ENCODE data around the gene C3orf20.

The C3orf20 gene

GRCh38 chr3:14640157-14640562 is 34.8 kb upstream of the C3orf20 start:
- no peak overlapping the region for H2BK120ac ChIP-seq (ENCODE audit: low read depth, low read length)
- H3K23ac ChIP-seq (ENCODE audit: low read depth, low read length, poor library complexity): no peak overlapping the region
- no peak overlapping the region for H2AK5ac ChIP-seq (ENCODE audit: low read depth, low read length)
- no peak overlapping the region for H2BK15ac ChIP-seq (ENCODE audit: low read length)
- peaks cover 0 to 24% (median 0%) of the 10 kb centered on the region in 3 experiments for H3K27me3 ChIP-seq (ENCODE audit: control insufficient read depth in 3 of 3, insufficient read depth in 3 of 3, low read depth in 1 of 3, low read length in 3 of 3)
- no peaks in the 10 kb centered on the region for H3K4me1 ChIP-seq (ENCODE audit: control insufficient read depth in 2 of 2, insufficient read depth in 1 of 2, low read depth in 1 of 2, low read length in 2 of 2)
- no peak overlapping the region for H2BK5ac ChIP-seq (ENCODE audit: low read length)
- peaks cover 0 to 3% of the 10 kb centered on the region in 2 donors for H3K9me3 ChIP-seq (replicated peaks in 1 of 2; ENCODE audit: control insufficient read depth in 2 of 2, insufficient read depth in 1 of 2, low read depth in 1 of 2, low read length in 2 of 2)
- H2AFZ ChIP-seq (ENCODE audit: low read length): no peak overlapping the region
- no peak overlapping the region for H3K27ac ChIP-seq (replicated peaks; ENCODE audit: low read length)
- no peaks in the 10 kb centered on the region for H3K79me1 ChIP-seq (ENCODE audit: low read depth, low read length)
- DNase-seq (ENCODE audit: low spot score): no peak
- H4K8ac ChIP-seq (ENCODE audit: low read depth, low read length): no peak overlapping the region
- no peaks in the 10 kb centered on the region for H3K36me3 ChIP-seq (replicated peaks in 1 of 2; ENCODE audit: control insufficient read depth in 2 of 2, insufficient read depth in 2 of 2, low read length in 2 of 2)
- WGBS, 2 donors (ENCODE audit: extremely low coverage in 2 of 2, insufficient read length in 2 of 2, insufficient replicate concordance in 1 of 2): no CpG with 5 or more reads among the region's 10 CpGs
- H3K18ac ChIP-seq (ENCODE audit: low read length): no peak overlapping the region
- no peak overlapping the region for H3K4me3 ChIP-seq (ENCODE audit: low read length in 2 of 2)
- no peak overlapping the region for H3K4me2 ChIP-seq (ENCODE audit: insufficient read depth, low read length, poor library complexity, severe bottlenecking)
- H3K14ac ChIP-seq (ENCODE audit: low read length): no peak overlapping the region
- H3K4ac ChIP-seq (ENCODE audit: low read length): no peak overlapping the region
- peak overlapping the region; percentile 33 for H2BK12ac ChIP-seq (ENCODE audit: low read length)
- no peak overlapping the region for H4K91ac ChIP-seq (ENCODE audit: low read depth, low read length, poor library complexity)
- peak overlapping the region; percentile 21 for H3K9ac ChIP-seq (ENCODE audit: low read depth, low read length, poor library complexity)

GRCh38 chr3:14640734-14641133 is 34.2 kb upstream of the C3orf20 start:
- no peak overlapping the region for H3K4me3 ChIP-seq (ENCODE audit: low read length in 2 of 2)
- H3K4ac ChIP-seq (ENCODE audit: low read length): no peak overlapping the region
- no peak overlapping the region for H2BK12ac ChIP-seq (ENCODE audit: low read length)
- H4K91ac ChIP-seq (ENCODE audit: low read depth, low read length, poor library complexity): no peak overlapping the region
- H3K14ac ChIP-seq (ENCODE audit: low read length): no peak overlapping the region
- no peak overlapping the region for H3K23ac ChIP-seq (ENCODE audit: low read depth, low read length, poor library complexity)
- no peak overlapping the region for H2AFZ ChIP-seq (ENCODE audit: low read length)
- no peak overlapping the region for H2BK15ac ChIP-seq (ENCODE audit: low read length)
- no peak for DNase-seq (ENCODE audit: low spot score)
- peaks cover 0 to 3% of the 10 kb centered on the region in 2 donors for H3K9me3 ChIP-seq (replicated peaks in 1 of 2; ENCODE audit: control insufficient read depth in 2 of 2, insufficient read depth in 1 of 2, low read depth in 1 of 2, low read length in 2 of 2)
- H3K27me3 ChIP-seq (ENCODE audit: control insufficient read depth in 3 of 3, insufficient read depth in 3 of 3, low read depth in 1 of 3, low read length in 3 of 3): peaks cover 0 to 23% (median 0%) of the 10 kb centered on the region in 3 experiments
- H4K8ac ChIP-seq (ENCODE audit: low read depth, low read length): no peak overlapping the region
- no CpG with 5 or more reads among the region's 2 CpGs for WGBS, 2 donors (ENCODE audit: extremely low coverage in 2 of 2, insufficient read length in 2 of 2, insufficient replicate concordance in 1 of 2)
- no peak overlapping the region for H3K18ac ChIP-seq (ENCODE audit: low read length)
- H2AK5ac ChIP-seq (ENCODE audit: low read depth, low read length): no peak overlapping the region
- no peak overlapping the region for H2BK120ac ChIP-seq (ENCODE audit: low read depth, low read length)
- no peaks in the 10 kb centered on the region for H3K4me1 ChIP-seq (ENCODE audit: control insufficient read depth in 2 of 2, insufficient read depth in 1 of 2, low read depth in 1 of 2, low read length in 2 of 2)
- no peak overlapping the region for H2BK5ac ChIP-seq (ENCODE audit: low read length)
- no peaks in the 10 kb centered on the region for H3K79me1 ChIP-seq (ENCODE audit: low read depth, low read length)
- no peak overlapping the region for H3K27ac ChIP-seq (replicated peaks; ENCODE audit: low read length)
- no peak overlapping the region for H3K9ac ChIP-seq (ENCODE audit: low read depth, low read length, poor library complexity)
- H3K4me2 ChIP-seq (ENCODE audit: insufficient read depth, low read length, poor library complexity, severe bottlenecking): no peak overlapping the region
- no peaks in the 10 kb centered on the region for H3K36me3 ChIP-seq (replicated peaks in 1 of 2; ENCODE audit: control insufficient read depth in 2 of 2, insufficient read depth in 2 of 2, low read length in 2 of 2)

- Histone ChIP-seq H3K4ac (ENCODE audit: low read length) (no peak overlapping the region), H3K36me3 (replicated peaks in 1 of 2; ENCODE audit: control insufficient read depth in 2 of 2, insufficient read depth in 2 of 2, low read length in 2 of 2) (no peaks in the 10 kb centered on the region), H3K14ac (ENCODE audit: low read length) (no peak overlapping the region), H3K4me2 (ENCODE audit: insufficient read depth, low read length, poor library complexity, severe bottlenecking) (no peak overlapping the region), H2BK15ac (ENCODE audit: low read length) (no peak overlapping the region), H3K4me1 (ENCODE audit: control insufficient read depth in 2 of 2, insufficient read depth in 1 of 2, low read depth in 1 of 2, low read length in 2 of 2) (no peaks in the 10 kb centered on the region), H3K4me3 (ENCODE audit: low read length in 2 of 2) (peak overlapping the region in 1 of 2 donors; percentile 23), H3K18ac (ENCODE audit: low read length) (no peak overlapping the region), H2BK5ac (ENCODE audit: low read length) (no peak overlapping the region), H3K9me3 (replicated peaks in 1 of 2; ENCODE audit: control insufficient read depth in 2 of 2, insufficient read depth in 1 of 2, low read depth in 1 of 2, low read length in 2 of 2) (peaks cover 0 to 3% of the 10 kb centered on the region in 2 donors), H2AK5ac (ENCODE audit: low read depth, low read length) (no peak overlapping the region), H2BK12ac (ENCODE audit: low read length) (no peak overlapping the region), H3K27ac (replicated peaks; ENCODE audit: low read length) (no peak overlapping the region), H4K8ac (ENCODE audit: low read depth, low read length) (no peak overlapping the region), H3K9ac (ENCODE audit: low read depth, low read length, poor library complexity) (no peak overlapping the region), H3K79me1 (ENCODE audit: low read depth, low read length) (no peaks in the 10 kb centered on the region), H2BK120ac (ENCODE audit: low read depth, low read length) (no peak overlapping the region), H4K91ac (ENCODE audit: low read depth, low read length, poor library complexity) (no peak overlapping the region), H3K23ac (ENCODE audit: low read depth, low read length, poor library complexity) (no peak overlapping the region), H2AFZ (ENCODE audit: low read length) (no peak overlapping the region), H3K27me3 (ENCODE audit: control insufficient read depth in 3 of 3, insufficient read depth in 3 of 3, low read depth in 1 of 3, low read length in 3 of 3) (peaks cover 0 to 21% (median 0%) of the 10 kb centered on the region in 3 experiments)
- DNase-seq (ENCODE audit: low spot score): no peak
- no CpG with 5 or more reads among the region's 4 CpGs for WGBS, 2 donors (ENCODE audit: extremely low coverage in 2 of 2, insufficient read length in 2 of 2, insufficient replicate concordance in 1 of 2)
Observed at GRCh38 chr3:14641346-14641745, 33.6 kb upstream of the C3orf20 start.

- Histone ChIP-seq H3K14ac (ENCODE audit: low read length) (no peak overlapping the region), H3K27me3 (ENCODE audit: control insufficient read depth in 3 of 3, insufficient read depth in 3 of 3, low read depth in 1 of 3, low read length in 3 of 3) (peaks cover 0 to 8% (median 0%) of the 10 kb centered on the region in 3 experiments), H3K4me2 (ENCODE audit: insufficient read depth, low read length, poor library complexity, severe bottlenecking) (no peak overlapping the region), H3K4me3 (ENCODE audit: low read length in 2 of 2) (no peak overlapping the region), H2BK120ac (ENCODE audit: low read depth, low read length) (no peak overlapping the region), H3K4me1 (ENCODE audit: control insufficient read depth in 2 of 2, insufficient read depth in 1 of 2, low read depth in 1 of 2, low read length in 2 of 2) (no peaks in the 10 kb centered on the region), H3K27ac (replicated peaks; ENCODE audit: low read length) (no peak overlapping the region), H3K18ac (ENCODE audit: low read length) (no peak overlapping the region), H3K23ac (ENCODE audit: low read depth, low read length, poor library complexity) (no peak overlapping the region), H3K9ac (ENCODE audit: low read depth, low read length, poor library complexity) (no peak overlapping the region), H3K9me3 (replicated peaks in 1 of 2; ENCODE audit: control insufficient read depth in 2 of 2, insufficient read depth in 1 of 2, low read depth in 1 of 2, low read length in 2 of 2) (no peaks in the 10 kb centered on the region), H2BK12ac (ENCODE audit: low read length) (no peak overlapping the region), H4K8ac (ENCODE audit: low read depth, low read length) (no peak overlapping the region), H2BK5ac (ENCODE audit: low read length) (no peak overlapping the region), H3K36me3 (replicated peaks in 1 of 2; ENCODE audit: control insufficient read depth in 2 of 2, insufficient read depth in 2 of 2, low read length in 2 of 2) (no peaks in the 10 kb centered on the region), H4K91ac (ENCODE audit: low read depth, low read length, poor library complexity) (no peak overlapping the region), H3K79me1 (ENCODE audit: low read depth, low read length) (no peaks in the 10 kb centered on the region), H3K4ac (ENCODE audit: low read length) (no peak overlapping the region), H2AK5ac (ENCODE audit: low read depth, low read length) (no peak overlapping the region), H2AFZ (ENCODE audit: low read length) (no peak overlapping the region), H2BK15ac (ENCODE audit: low read length) (no peak overlapping the region)
- no peak for DNase-seq (ENCODE audit: low spot score)
- no CpG with 5 or more reads among the region's 5 CpGs for WGBS, 2 donors (ENCODE audit: extremely low coverage in 2 of 2, insufficient read length in 2 of 2, insufficient replicate concordance in 1 of 2)
Observed at GRCh38 chr3:14645453-14645852, 29.5 kb upstream of the C3orf20 start.
